CD4-positive, CD25-positive, alpha-beta regulatory T cell (primary cell): ENCODE results near the gene DPH2. TPM values are rescaled to one million over a fixed set of nuclear protein-coding genes. Genes with fewer than 3 reads are reported as not detected.

Experiments
- ATAC-seq, 2 donors: fragments of 150-1000 bp; cut with Tn5 transposase; one replicate each; pipeline ENCODE4 v1.10.0; 2021; ENCODE audit warnings: low read depth in 2 of 2, moderate number of reproducible peaks in 2 of 2, moderate library complexity in 1 of 2
- DNase-seq, 3 donors: peaks; one replicate each; pipeline versions ENCODE4 v3.0.0 to v3.0.0-alpha.2; 2012 to 2022; ENCODE audit warnings: mixed read lengths in 1 of 3
- H3K27ac ChIP-seq: one replicate; pipeline ENCODE4 v1.7.0; 2013; ENCODE audit warnings: mild to moderate bottlenecking, low read length; ENCODE audit not compliant: insufficient read depth, poor library complexity, severe bottlenecking
- H3K27me3 ChIP-seq: one replicate; pipeline ENCODE4 v1.7.0; 2013; ENCODE audit warnings: low read length; ENCODE audit not compliant: control insufficient read depth, insufficient read depth
- H3K36me3 ChIP-seq: one replicate; pipeline ENCODE4 v1.7.0; 2013; ENCODE audit warnings: mild to moderate bottlenecking, low read length, moderate library complexity; ENCODE audit not compliant: control insufficient read depth, insufficient read depth
- H3K4me1 ChIP-seq: 2 replicates; pipeline ENCODE4 v1.7.0; 2013; ENCODE audit warnings: mild to moderate bottlenecking, low read length; ENCODE audit not compliant: insufficient read depth, control insufficient read depth, poor library complexity, severe bottlenecking
- H3K4me3 ChIP-seq: one replicate; pipeline ENCODE4 v1.7.0; 2013; ENCODE audit warnings: low read depth, mild to moderate bottlenecking, low read length, moderate library complexity
- H3K9me3 ChIP-seq, 2 experiments: 1 replicate in 1 of 2; 2 replicates in 1 of 2; pipeline ENCODE4 v1.7.0; 2013; ENCODE audit warnings: low read length in 2 of 2, mild to moderate bottlenecking in 1 of 2, moderate library complexity in 1 of 2; ENCODE audit not compliant: control insufficient read depth in 2 of 2
- H3K27ac Mint-ChIP-seq, 3 donors: one replicate each; pipeline ENCODE4 v1.8.0; 2020 to 2022; ENCODE audit warnings: mild to moderate bottlenecking in 3 of 3, mixed read lengths in 3 of 3, moderate library complexity in 2 of 3
- H3K27me3 Mint-ChIP-seq: one replicate; pipeline ENCODE4 v1.8.0; 2022; ENCODE audit warnings: mild to moderate bottlenecking, mixed read lengths
- H3K36me3 Mint-ChIP-seq: one replicate; pipeline ENCODE4 v1.8.0; 2020; ENCODE audit warnings: mixed read lengths
- H3K4me1 Mint-ChIP-seq, 4 donors: one replicate each; pipeline ENCODE4 v1.8.0; 2020 to 2022; ENCODE audit warnings: mixed read lengths in 4 of 4, mild to moderate bottlenecking in 1 of 4
- H3K4me3 Mint-ChIP-seq, 4 donors: one replicate each; pipeline ENCODE4 v1.8.0; 2020 to 2022; ENCODE audit warnings: mild to moderate bottlenecking in 4 of 4, mixed read lengths in 4 of 4, moderate library complexity in 3 of 4
- H3K9me3 Mint-ChIP-seq, 7 donors: one replicate each; pipeline ENCODE4 v1.8.0; 2020 to 2022; ENCODE audit warnings: mixed read lengths in 7 of 7, mild to moderate bottlenecking in 3 of 7, moderate library complexity in 2 of 7
- polyA plus RNA-seq, 4 donors: library from polyadenylated mRNA; unstranded; fragments of 300-500 nt; fragmentation: Illumina TruSeq; gene quantifications; one replicate each; pipeline ENCODE4 v1.2.3, GENCODE V29; 2021
- total RNA-seq: library from RNA; stranded (reverse); gene quantifications from one replicate; pipeline ENCODE4 v1.2.3, GENCODE V29; 2022

DPH2 gene
- total and polyA plus RNA-seq, 5 donors from 2014 or later, result 17.2 to 25.0 (median 18.9) TPM

- H3K27ac Mint-ChIP-seq, result no peak overlapping the region
- Histone ChIP-seq H3K27ac (no peak overlapping the region), H3K36me3 (peaks cover 6% of the 10 kb centered on the region), H3K9me3 (no peaks in the 10 kb centered on the region), H3K4me3 (no peak overlapping the region), H3K4me1 (peaks cover 37% of the 10 kb centered on the region), H3K27me3 (no peaks in the 10 kb centered on the region)
- peak overlapping the region; percentile 90 to 93 (median 93) for H3K4me3 Mint-ChIP-seq
- peaks cover 0 to 1% (median 0%) of the 10 kb centered on the region in 7 donors for H3K9me3 Mint-ChIP-seq
- H3K27me3 Mint-ChIP-seq, result peaks cover 4% of the 10 kb centered on the region
- H3K36me3 Mint-ChIP-seq, result peaks cover 7% of the 10 kb centered on the region
- peaks cover 0 to 49% (median 22%) of the 10 kb centered on the region in 4 donors for H3K4me1 Mint-ChIP-seq
- DNase-seq, result no peak
- no peak for ATAC-seq
Measured at GRCh38 chr1:43971336-43971980, 1.6 kb downstream of the DPH2 start.

GRCh38 chr1:43973981-43974442 is 4.2 kb downstream of the DPH2 start:
- H3K27ac ChIP-seq, result peak overlapping the region; percentile 81
- H3K4me3 ChIP-seq, result peak overlapping the region; percentile 79
- H3K4me3 Mint-ChIP-seq, result peak overlapping the region; percentile 91 to 96 (median 92)
- peak overlapping the region; percentile 95 to 98 (median 98) for H3K27ac Mint-ChIP-seq
- H3K9me3 ChIP-seq, result no peaks in the 10 kb centered on the region
- peaks cover 7 to 69% (median 40%) of the 10 kb centered on the region in 4 donors for H3K4me1 Mint-ChIP-seq
- peaks cover 4% of the 10 kb centered on the region for H3K27me3 Mint-ChIP-seq
- no peaks in the 10 kb centered on the region for H3K9me3 Mint-ChIP-seq
- peaks cover 20% of the 10 kb centered on the region for H3K36me3 Mint-ChIP-seq
- H3K27me3 ChIP-seq, result no peaks in the 10 kb centered on the region
- ATAC-seq, result no peak
- DNase-seq, result no peak
- H3K4me1 ChIP-seq, result peaks cover 52% of the 10 kb centered on the region
- H3K36me3 ChIP-seq, result peaks cover 23% of the 10 kb centered on the region

DNA sequence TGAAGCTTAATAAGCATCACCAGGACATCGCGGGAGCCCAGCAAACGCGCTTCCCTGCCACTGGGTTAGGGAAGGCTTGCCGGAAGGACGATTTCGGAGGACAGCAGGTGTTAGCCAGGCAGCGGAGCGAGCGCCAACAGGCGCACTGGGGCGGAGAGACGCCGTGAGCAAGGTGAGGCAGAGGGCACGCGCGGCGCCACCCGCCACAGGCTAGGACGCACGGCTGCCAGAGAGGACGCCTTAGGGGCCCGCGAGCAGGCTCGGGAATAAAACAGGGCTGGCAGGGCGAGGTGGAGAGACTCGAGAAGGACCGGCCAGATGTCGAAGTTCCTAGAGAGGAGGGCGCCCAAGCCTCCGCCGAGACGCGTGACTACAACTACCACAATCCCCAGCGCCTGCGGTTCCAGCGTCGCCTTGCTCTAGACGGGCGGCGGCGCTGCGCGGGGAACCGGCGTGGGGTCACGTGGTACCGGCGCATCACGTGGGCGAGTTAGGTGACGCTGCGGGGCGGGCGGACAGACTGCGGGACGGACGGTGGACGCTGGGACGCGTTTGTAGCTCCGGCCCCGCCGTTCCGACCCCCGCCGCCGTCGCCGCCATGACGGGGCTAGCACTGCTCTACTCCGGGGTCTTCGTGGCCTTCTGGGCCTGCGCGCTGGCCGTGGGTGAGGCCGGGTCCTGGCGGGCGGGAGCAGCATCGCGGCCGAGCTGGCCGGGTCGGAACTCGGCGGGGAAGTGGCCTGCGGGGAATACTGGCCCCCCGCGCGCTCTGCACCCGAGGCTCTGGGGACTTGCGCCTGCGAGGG is 4.8 kb downstream of the DPH2 start, which contains the start of gene ATP6V0B:
TSS of gene ATP6V0B (plus strand) at position 518 of the 806 bp plus-strand sequence. CDS start at position 599, 81 bp downstream.
- peaks cover 23% of the 10 kb centered on the region for H3K36me3 ChIP-seq
- Mint-ChIP-seq H3K4me3 (peak within 1 kb of the TSS; percentile 91 to 96 (median 92)), H3K4me1 (peaks cover 7 to 64% (median 35%) of the 10 kb centered on the region in 4 donors), H3K9me3 (no peaks in the 10 kb centered on the region), H3K27ac (peak within 1 kb of the TSS; percentile 95 to 98 (median 98)), H3K27me3 (no peaks in the 10 kb centered on the region), H3K36me3 (peaks cover 20% of the 10 kb centered on the region)
- H3K4me3 ChIP-seq, result peak within 1 kb of the TSS; percentile 79
- H3K4me1 ChIP-seq, result peaks cover 51% of the 10 kb centered on the region
- H3K27ac ChIP-seq, result peak within 1 kb of the TSS; percentile 81
- ATAC-seq (peak; percentile 77 to 80), DNase-seq (peak; percentile 89 to 95 (median 92))
- H3K9me3 ChIP-seq, result no peaks in the 10 kb centered on the region
- no peaks in the 10 kb centered on the region for H3K27me3 ChIP-seq

DNA sequence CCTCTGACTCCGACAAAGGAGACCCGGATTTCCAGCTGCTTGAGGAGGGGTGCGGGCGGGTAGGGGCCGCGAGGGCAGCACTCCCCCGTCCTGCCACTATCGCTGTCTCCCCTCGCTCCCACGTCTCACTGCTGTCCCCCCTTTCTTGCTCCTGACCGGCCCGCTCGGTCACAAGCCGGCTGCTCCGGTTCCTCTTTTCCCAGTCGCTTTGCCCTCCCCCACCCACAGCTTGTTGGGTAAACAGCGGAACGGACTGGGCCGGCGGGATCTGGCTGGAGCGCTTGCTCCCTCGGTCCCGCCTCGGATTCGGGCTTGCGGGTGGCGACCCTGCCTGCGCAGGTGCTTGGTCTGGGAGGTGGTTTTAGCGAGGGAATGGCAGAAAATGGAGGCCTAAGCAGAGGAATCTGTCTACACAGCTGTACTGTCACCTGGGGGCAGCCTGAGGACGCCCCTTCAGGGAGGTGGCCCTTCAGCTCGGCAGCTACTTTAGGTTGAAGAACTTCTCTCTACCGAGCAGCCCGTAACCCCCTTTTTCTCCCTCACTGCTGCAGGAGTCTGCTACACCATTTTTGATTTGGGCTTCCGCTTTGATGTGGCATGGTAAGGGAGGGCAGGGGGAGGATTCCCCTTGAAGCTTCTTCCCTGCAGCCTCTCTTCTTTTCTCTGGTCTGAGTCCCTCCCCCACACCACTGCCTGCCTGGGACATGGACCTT is 5.6 kb downstream of the DPH2 start:
- H3K9me3 ChIP-seq, result no peaks in the 10 kb centered on the region
- Mint-ChIP-seq H3K9me3 (peaks cover 0 to 1% (median 0%) of the 10 kb centered on the region in 7 donors), H3K4me3 (peak overlapping the region; percentile 91 to 96 (median 92)), H3K27me3 (no peaks in the 10 kb centered on the region), H3K36me3 (peaks cover 18% of the 10 kb centered on the region), H3K27ac (peak overlapping the region; percentile 83 to 98 (median 84)), H3K4me1 (peaks cover 7 to 64% (median 30%) of the 10 kb centered on the region in 4 donors)
- peak overlapping the region; percentile 78 for H3K4me3 ChIP-seq
- peaks cover 23% of the 10 kb centered on the region for H3K36me3 ChIP-seq
- H3K27ac ChIP-seq, result peak overlapping the region; percentile 81
- no peaks in the 10 kb centered on the region for H3K27me3 ChIP-seq
- ATAC-seq (peak in 1 of 2 donors; percentile 1), DNase-seq (peak; percentile 29 to 61 (median 52))
- peaks cover 49% of the 10 kb centered on the region for H3K4me1 ChIP-seq

DNA sequence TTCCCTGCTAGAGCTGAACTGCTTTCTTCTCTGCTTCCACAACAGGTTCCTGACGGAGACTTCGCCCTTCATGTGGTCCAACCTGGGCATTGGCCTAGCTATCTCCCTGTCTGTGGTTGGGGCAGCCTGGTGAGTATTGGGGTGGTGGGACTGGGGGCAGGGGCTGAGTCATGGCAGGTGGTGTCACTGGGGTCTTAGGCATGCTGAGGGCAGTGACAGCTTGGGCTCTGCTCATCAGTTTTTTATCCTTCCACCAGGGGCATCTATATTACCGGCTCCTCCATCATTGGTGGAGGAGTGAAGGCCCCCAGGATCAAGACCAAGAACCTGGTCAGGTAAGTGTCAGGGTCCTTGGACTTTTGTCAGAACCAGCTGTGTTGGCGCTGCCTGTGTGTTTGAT is 6.2 kb downstream of the DPH2 start:
- no peak for ATAC-seq

GRCh38 chr1:43976890-43977289 is 7.1 kb downstream of the DPH2 start:
- DNase-seq, result no peak
- no peaks in the 10 kb centered on the region for H3K27me3 ChIP-seq
- peak overlapping the region; percentile 91 to 96 (median 92) for H3K4me3 Mint-ChIP-seq
- peaks cover 18% of the 10 kb centered on the region for H3K36me3 Mint-ChIP-seq
- H3K4me1 Mint-ChIP-seq, result peaks cover 7 to 58% (median 34%) of the 10 kb centered on the region in 4 donors
- peak overlapping the region; percentile 2 for H3K27ac ChIP-seq
- H3K4me1 ChIP-seq, result peaks cover 42% of the 10 kb centered on the region
- H3K9me3 ChIP-seq, result no peaks in the 10 kb centered on the region
- H3K4me3 ChIP-seq, result no peak overlapping the region
- H3K27ac Mint-ChIP-seq, result peak overlapping the region in 1 of 3 donors; percentile 54
- no peak for ATAC-seq
- peaks cover 23% of the 10 kb centered on the region for H3K36me3 ChIP-seq
- H3K27me3 Mint-ChIP-seq, result no peaks in the 10 kb centered on the region
- peaks cover 0 to 1% (median 0%) of the 10 kb centered on the region in 7 donors for H3K9me3 Mint-ChIP-seq

More for the DNA sequence above, 6.2 kb downstream of the DPH2 start:
- no peaks in the 10 kb centered on the region for H3K27me3 Mint-ChIP-seq
- H3K4me1 Mint-ChIP-seq, result peaks cover 7 to 61% (median 34%) of the 10 kb centered on the region in 4 donors
- no peak overlapping the region for H3K27ac ChIP-seq
- no peaks in the 10 kb centered on the region for H3K9me3 ChIP-seq
- H3K4me3 Mint-ChIP-seq, result peak overlapping the region; percentile 91 to 96 (median 92)
- H3K36me3 ChIP-seq, result peaks cover 23% of the 10 kb centered on the region
- peak overlapping the region; percentile 78 for H3K4me3 ChIP-seq
- H3K27me3 ChIP-seq, result no peaks in the 10 kb centered on the region
- H3K4me1 ChIP-seq, result peaks cover 42% of the 10 kb centered on the region
- H3K9me3 Mint-ChIP-seq, result peaks cover 0 to 1% (median 0%) of the 10 kb centered on the region in 7 donors
- H3K27ac Mint-ChIP-seq, result peak overlapping the region in 2 of 3 donors; percentile 83 to 84
- peaks cover 18% of the 10 kb centered on the region for H3K36me3 Mint-ChIP-seq
- DNase-seq, result no peak
